Hematopoietic multipotent progenitor cell treated with erythropoietin and hydrocortisone succinate and interleukin-3 and kit ligand, for 17 days (in vitro differentiated cells): ENCODE data around the gene MYCN.
"Not testable (repeated sequence)": the region's sequence is repeated elsewhere in the genome, so short reads cannot be mapped to it uniquely, and the experiment has no call there.

ENCODE experiments used
- DNase-seq: peaks from one replicate; pipeline ENCODE4 v3.0.0-alpha.2; 2015; ENCODE audit warnings: low spot score

MYCN gene

DNA sequence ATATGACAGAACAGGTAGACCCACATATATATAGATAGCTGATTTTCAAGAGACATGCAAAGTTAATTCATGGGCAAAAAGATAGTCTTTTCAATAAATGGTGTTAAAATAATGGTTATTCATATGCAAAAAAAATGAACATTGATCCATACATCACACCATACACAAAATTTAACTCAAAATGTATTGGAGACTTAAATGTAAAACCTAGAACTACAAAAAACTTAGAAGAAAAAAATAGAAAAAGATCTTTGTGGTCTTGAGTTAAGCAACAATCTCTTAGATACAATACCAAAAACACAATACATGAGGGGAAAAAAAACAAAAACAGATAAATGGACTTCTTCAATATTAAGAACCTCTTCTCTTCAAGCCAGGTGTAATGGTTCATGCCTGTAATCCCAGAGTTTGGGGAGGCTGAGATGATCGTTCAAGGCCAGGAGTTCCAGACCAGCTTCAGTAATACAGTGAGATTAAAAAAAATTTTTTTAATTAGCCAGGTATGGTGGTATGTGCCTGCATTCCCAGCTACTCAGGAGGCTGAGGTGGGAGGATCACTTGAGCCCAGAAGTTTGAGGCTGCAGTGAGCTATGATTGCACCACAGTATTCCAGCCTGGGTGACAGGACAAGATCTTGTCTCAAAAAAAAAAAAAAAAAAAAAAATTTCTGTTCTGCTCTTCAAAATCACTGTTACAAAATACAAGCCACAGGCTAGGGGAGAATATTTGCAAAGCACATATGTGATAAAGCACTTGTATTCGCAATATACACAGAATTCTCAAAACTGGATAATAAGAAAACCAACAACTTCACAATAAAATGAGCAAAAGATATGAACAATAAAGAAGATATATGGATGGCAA, 32.7 kb upstream of the MYCN start:
- DNase-seq = no peak

DNA sequence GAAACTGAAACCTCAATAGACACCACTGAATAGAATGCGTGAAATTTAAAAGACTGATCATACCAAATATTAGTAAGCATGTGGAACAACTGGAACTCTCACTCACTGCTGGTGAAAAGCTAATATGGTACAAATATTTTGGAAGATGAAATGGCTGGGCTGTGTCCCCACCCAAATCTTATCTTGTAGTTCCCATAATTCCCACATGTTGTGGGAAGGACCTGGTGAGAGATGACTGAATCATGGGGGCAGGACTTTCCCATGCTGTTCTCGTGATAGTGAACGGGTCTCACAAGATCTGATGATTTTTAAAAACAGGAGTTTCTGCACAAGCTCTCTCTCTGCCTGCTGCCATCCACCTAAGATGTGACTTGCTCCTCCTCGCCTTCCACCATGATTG, 32.0 kb upstream of the MYCN start:
- no peak for DNase-seq

GRCh38 chr2:15909157-15909556, 31.2 kb upstream of the MYCN start:
- DNase-seq = no peak

- no peak for DNase-seq
Measured at GRCh38 chr2:15909736-15910135, 30.6 kb upstream of the MYCN start.

DNA sequence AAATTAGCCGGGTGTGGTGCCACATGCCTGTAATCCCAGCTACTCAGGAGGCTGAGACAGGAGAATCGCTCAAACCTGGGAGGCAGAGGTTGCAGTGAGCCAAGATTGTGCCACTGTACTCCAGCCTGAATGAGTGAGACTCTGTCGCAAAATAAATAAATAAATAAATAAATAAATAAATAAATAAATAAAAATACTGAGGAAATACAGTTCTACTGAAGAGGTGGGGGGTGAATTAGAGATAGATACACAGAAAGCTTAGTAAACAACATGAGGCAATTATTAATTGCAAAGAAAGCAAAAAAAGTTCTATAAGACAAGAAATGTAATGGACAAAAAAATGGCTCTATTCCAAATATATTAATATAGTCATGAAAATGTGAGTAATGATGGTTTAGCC, 29.1 kb upstream of the MYCN start:
- DNase-seq = not testable (repeated sequence)

GRCh38 chr2:15911686-15912085, 28.7 kb upstream of the MYCN start:
- no peak for DNase-seq

- no peak for DNase-seq
Measured at GRCh38 chr2:15912203-15912602, 28.1 kb upstream of the MYCN start.

- DNase-seq = no peak
Measured at GRCh38 chr2:15913146-15913545, 27.2 kb upstream of the MYCN start.

GRCh38 chr2:15914596-15915385, 25.6 kb upstream of the MYCN start:
- no peak for DNase-seq

DNA sequence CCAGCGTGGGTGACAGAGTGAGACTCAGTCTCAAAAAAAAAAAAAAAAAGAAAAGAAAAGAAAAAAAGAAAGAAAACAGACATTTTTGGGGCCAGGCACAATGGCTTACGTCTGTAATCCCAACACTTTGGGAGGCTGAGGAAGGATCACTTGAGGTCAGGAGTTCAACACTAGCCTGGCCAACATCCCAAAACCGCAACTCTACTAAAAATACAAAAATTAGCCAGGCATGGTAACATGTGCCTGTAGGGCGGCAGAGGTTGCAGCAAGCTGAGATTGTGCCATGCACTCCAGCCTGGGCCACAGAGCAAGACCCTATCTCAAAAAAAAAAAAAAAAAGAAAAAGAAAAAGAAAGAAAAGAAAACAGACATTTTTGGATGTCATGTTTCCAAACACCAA, 24.8 kb upstream of the MYCN start:
- DNase-seq = not testable (repeated sequence)

DNA sequence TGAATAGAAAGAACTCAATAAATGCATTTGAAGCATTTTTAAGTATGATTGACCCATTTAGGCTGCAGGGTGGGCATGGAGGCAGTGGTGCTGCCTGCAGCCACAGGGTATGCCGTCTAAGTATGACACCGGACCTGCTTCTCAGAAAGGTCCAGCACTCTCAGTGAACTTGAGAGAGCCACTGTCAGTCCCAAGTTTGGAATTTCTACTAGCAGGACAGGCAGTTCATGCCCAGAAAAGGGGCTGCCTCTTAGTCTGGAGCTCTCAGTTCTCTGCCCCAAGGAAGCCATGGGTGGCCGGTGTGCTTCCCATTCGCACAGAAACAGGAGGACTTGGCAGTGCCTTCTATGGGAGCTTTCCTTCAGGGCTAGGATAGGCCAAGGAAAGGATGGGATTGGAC, 24.0 kb upstream of the MYCN start:
- DNase-seq = no peak

DNA sequence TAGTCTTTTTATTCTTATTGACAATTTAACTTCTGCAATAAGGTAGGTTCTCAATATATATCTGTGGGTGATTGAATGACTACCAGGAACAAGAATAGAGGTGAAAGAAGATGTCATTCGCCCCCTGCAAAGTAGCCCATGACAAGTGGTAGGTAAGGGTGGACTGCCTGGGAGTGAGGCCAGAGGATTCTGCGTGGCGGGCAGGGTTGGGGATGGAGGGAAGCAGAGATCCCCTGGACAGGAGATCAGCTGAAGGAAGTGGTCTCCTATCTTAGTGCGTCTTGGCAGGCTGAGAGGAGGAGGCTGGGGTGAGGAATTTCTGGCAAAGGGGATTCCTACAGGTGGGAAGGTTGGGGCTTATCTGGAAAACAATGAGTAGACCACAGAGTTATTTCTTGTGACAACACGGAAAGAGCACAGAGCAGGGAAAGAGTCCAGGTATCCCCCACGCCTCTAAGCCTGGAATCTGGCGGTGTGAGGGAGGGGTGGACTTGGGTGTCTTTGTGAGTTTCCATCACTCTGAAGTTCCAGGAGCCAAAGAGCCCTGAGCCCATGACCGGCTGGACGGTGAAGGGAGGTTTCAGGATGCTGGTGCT, 21.5 kb upstream of the MYCN start:
- no peak for DNase-seq

DNA sequence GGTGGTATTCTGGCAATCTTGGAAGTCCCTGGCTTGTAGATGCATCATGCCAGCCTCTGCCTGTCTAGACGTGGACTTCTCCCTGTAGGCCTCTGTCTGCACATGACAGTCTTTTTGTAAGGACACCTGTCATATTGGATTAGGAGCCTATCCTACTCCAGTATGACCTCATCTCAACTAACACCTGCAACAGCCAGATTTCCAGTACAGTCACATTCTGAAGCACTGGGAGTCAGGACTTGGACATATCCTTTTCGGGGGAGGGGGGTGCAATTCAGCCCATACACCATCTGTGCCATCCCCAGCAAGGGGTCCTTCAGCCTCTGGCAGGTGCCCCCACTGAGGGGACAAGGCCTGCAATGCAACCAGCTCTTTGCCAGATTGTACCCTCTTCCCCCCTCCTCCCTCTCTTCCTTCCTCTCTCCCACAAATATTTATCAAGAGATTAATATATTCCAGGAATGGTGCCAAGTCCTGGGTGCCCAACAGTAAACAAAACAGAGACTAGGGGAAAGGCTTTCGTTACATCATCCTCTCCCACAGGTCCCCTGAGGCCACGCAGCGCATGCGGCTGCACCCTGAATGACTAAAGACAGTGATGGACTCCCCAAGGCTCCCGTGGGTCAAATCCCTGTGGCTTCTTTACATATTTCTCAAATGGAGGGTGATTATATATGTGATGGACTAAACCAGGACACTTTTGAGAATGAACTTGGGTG, 20.5 kb upstream of the MYCN start:
- DNase-seq = no peak

DNA sequence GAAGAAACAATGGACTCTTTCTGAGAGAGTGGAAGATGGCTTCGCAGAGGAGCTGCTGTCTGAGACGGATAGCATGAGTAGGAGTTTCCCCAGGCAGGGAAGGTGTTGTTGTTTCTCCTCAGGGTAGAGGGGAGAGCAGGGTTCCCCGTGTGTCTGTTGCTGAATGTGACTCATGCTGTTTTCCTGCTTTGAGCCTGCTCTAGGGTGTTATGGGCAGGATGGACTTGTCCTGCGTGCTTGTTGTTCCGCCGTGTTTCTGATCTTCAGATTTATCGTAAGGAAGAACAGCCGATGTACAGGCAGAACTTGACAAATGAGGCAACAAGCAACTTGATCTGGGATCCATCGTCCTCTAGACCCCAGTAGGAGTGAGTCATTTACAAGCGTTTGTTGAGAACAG, 19.7 kb upstream of the MYCN start:
- DNase-seq = no peak

- DNase-seq = no peak
Measured at GRCh38 chr2:15923597-15923996, 16.8 kb upstream of the MYCN start.

- DNase-seq = no peak
Measured at GRCh38 chr2:15925819-15926218, 14.5 kb upstream of the MYCN start.

DNA sequence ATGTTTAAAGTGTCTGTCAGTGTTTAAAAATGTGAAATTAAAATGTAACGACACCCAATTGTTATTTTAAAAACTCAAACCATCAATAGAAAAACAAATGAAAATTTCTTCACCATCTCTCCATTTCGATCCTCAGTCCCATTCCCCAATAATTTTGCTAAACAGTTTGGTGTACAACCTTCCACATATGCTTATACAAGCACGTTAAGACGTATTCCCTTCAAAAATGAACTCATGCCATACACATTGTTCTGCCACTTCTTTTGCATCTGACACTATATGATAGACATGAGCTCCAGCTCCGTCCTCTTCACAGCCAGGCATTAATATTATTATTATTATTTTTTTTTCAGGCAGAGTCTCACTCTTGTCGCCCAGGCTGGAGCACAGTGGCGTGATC, 14.1 kb upstream of the MYCN start:
- no peak for DNase-seq

- DNase-seq = no peak
Measured at GRCh38 chr2:15927551-15928218, 12.7 kb upstream of the MYCN start.

DNA sequence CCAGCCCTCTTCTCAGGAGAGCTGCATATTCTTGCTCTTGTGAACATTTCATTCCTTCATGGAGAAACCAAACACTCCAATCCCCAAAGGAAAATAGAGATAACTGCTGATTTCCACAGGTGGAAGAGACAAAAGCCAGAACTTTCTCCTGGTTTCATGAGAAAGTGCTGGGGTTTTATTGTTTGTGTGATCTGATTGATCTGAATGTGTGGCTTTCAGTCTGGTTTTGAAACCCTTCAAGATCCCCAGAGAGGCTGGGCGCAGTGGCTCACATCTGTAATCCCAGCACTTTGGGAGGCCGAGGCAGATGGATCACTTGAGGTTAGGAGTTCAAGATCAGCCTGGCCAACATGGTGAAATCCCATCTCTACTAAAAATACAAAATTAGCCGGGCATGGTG, 11.3 kb upstream of the MYCN start:
- not testable (repeated sequence) for DNase-seq

DNA sequence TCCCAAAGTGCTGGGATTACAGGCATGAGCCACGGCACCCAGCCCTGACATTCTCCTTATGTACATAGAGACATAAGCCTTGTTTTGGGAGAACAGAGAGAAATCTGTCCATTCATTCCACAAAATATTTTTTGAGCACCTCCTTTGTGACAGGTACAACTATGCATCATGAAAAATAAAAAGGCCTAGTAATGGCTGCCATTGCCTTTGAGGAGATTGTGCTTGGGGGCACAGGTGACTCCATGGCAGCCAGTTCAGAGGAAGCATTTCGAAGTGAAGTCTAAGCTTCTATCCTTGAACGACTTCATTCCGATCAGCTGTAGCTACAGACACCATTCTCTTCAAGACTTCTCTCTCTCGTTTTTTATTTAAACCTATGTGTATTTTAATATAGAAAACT, 10.5 kb upstream of the MYCN start:
- DNase-seq = no peak

DNA sequence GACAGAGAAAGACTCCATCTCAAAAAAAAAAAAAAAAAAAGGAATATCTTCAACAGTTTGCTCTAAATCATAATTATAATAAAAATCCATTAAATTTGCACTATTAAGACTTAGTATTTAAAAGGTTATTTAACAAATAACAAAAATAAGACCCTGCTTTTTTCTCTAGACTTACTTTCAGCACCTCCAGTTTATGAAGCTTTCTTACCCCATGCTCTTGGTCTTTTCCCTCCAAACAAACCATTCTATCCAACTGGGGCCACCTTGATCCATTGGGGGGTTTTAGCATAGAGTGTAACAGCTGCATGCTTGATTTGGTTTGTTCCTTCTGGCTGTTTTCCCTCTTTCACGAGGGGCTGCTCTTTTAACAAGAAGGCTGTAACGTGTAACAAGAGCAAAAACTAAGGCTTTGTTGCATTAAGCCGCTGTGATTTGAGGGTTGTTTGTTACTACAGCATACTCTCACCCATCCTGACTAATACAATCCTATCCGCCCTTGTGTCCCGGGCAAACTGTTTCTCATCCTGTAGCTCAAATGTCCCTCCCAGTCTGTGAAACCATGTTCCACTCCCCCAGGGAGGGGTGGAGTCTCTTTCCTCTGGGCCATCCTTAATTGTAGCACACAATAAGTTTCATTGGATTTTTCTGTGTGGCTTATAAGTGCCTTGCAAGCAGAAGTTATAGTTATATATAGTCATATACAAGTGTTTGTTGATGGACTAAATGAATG, 9.6 kb upstream of the MYCN start:
- no peak for DNase-seq
